GM12878 (cell line): ENCODE measurements around the gene SOX11. TPM values are rescaled to one million over a fixed set of nuclear protein-coding genes. Genes with fewer than 3 reads are reported as not detected.
"Not testable (repeated sequence)": the region's sequence is repeated elsewhere in the genome, so short reads cannot be mapped to it uniquely, and the experiment has no call there.

ENCODE experiments used
- ATAC-seq: fragments of 200-7000 bp; cut with Tn5 transposase; 3 replicates; pipeline ENCODE4 v1.9.1; 2020; ENCODE audit warnings: mild to moderate bottlenecking, moderate library complexity
- BruUV-seq: library from RNA; stranded (reverse); fragments of 400-500 nt; replicated peaks from 2 replicates; lab custom pipeline; 2021; lab: Mats Ljungman, UMichigan
- CTCF ChIA-PET: fragments of 300-600 bp; sonication (Branson Sonifier 250); formaldehyde crosslinking; extraction: SDS; loops from one replicate; lab custom pipeline; 2021; ENCODE audit warnings: inconsistent platforms; lab: Yijun Ruan, JAX
- POLR2A ChIA-PET: fragments of 350-600 bp; formaldehyde crosslinking; extraction: SDS; loops from one replicate; lab custom pipeline; 2021; ENCODE audit warnings: inconsistent platforms; lab: Charles Lee
- RAD21 ChIA-PET: fragments of 300-600 bp; sonication (Branson Sonifier 250); formaldehyde crosslinking; loops from one replicate; lab custom pipeline; 2023; ENCODE audit warnings: antibody characterized with exemption; ENCODE audit not compliant: unreplicated experiment; lab: Charles Lee
- SMC1A ChIA-PET: fragments of 300-600 bp; sonication (Branson Sonifier 250); formaldehyde crosslinking; loops from one replicate; lab custom pipeline; 2023; ENCODE audit not compliant: unreplicated experiment, uncharacterized antibody; lab: Charles Lee
- DNase-seq: peaks from one replicate; pipeline ENCODE4 v3.0.0-alpha.2; 2011; ENCODE audit warnings: low read depth, low spot score
- FAIRE-seq: peaks from 3 replicates; lab custom pipeline; 2011; peaks lifted over from hg19 to GRCh38; lab: Jason Lieb, UNC
- H2AFZ ChIP-seq: 2 replicates; pipeline ENCODE4 v1.6.0; 2011; ENCODE audit warnings: low read depth, low read length, control low read depth; ENCODE audit not compliant: control insufficient read depth
- H3K27ac ChIP-seq: 2 replicates; pipeline ENCODE4 v1.5.1; 2011; ENCODE audit warnings: control low read depth; ENCODE audit not compliant: control insufficient read depth, insufficient read depth
- H3K27me3 ChIP-seq, 2 experiments: replicated peaks in 1 of 2; 2 replicates each; pipeline versions ENCODE4 v1.6.0 to v1.6.1; 2011; ENCODE audit warnings: low read length in 1 of 2; ENCODE audit not compliant: control insufficient read depth in 2 of 2, insufficient read depth in 2 of 2
- H3K36me3 ChIP-seq, 2 experiments: 2 replicates each; pipeline ENCODE4 v1.5.1; 2011; ENCODE audit warnings: low read length in 1 of 2; ENCODE audit not compliant: control insufficient read depth in 2 of 2, insufficient read depth in 2 of 2
- H3K4me1 ChIP-seq: 2 replicates; pipeline ENCODE4 v1.6.1; 2011; ENCODE audit warnings: mild to moderate bottlenecking, low read length, moderate library complexity, mixed read lengths; ENCODE audit not compliant: control insufficient read depth, insufficient read depth
- H3K4me2 ChIP-seq: 2 replicates; pipeline ENCODE4 v1.6.0; 2011; ENCODE audit warnings: control low read depth; ENCODE audit not compliant: control insufficient read depth, insufficient read depth
- H3K4me3 ChIP-seq: fragments of 200-600 bp; sonication (generic); 2 replicates; pipeline ENCODE4 v1.5.1; 2016
- H3K79me2 ChIP-seq: 2 replicates; pipeline ENCODE4 v1.6.0; 2011; ENCODE audit warnings: low read length; ENCODE audit not compliant: control insufficient read depth, insufficient read depth
- H3K9ac ChIP-seq: 2 replicates; pipeline ENCODE4 v1.8.0; 2011; ENCODE audit warnings: low read length, control low read depth, mixed read lengths; ENCODE audit not compliant: control insufficient read depth, insufficient read depth
- H3K9me3 ChIP-seq: replicated peaks from 3 replicates; pipeline ENCODE4 v1.5.1; 2011; ENCODE audit warnings: mild to moderate bottlenecking, low read length; ENCODE audit not compliant: control insufficient read depth, insufficient read depth
- H4K20me1 ChIP-seq: 2 replicates; pipeline ENCODE4 v1.6.0; 2011; ENCODE audit not compliant: control insufficient read depth, insufficient read depth
- WGBS: methylation state at CpG from one replicate; pipeline ENCODE4 v1.1.6; 2016; ENCODE audit warnings: low lambda C conversion rate; ENCODE audit not compliant: insufficient replicate concordance, insufficient coverage; ENCODE audit errors: missing lambda C conversion rate; 5-methylcytosine and 5-hydroxymethylcytosine counted together
- in situ Hi-C: fragments of 300-500 bp; cut with MboI; formaldehyde crosslinking; loops from 9 replicates; pipeline ENCODE4 v1.14.3; 2018; ENCODE audit warnings: mixed read lengths
- intact Hi-C: fragments of 100-400 bp; cut with micrococcal nuclease; formaldehyde crosslinking; loops from one replicate; pipeline ENCODE4 v1.14.2; 2022; ENCODE audit not compliant: unreplicated experiment
- polyA plus RNA-seq, 11 experiments: library from polyadenylated mRNA; depleted of rRNA in 4 of 11; unstranded in 6 of 11; stranded (reverse) in 5 of 11; fragments of >200 nt; fragmentation: Nextera tagmentation in 4 of 11; fragmentation: Illumina TruSeq in 1 of 11; extraction: Ambion mirVana in 4 of 11; extraction: Trizol in 1 of 11; gene quantifications; 1 replicate in 1 of 11; 2 replicates in 10 of 11; pipeline versions ENCODE4 v1.2.1 to v1.2.3, GENCODE V29; 2011 to 2016; ENCODE audit warnings: inconsistent platforms in 2 of 11, missing spikeins in 2 of 11, low read depth in 1 of 11
- total RNA-seq, 4 experiments: library from RNA; depleted of rRNA in 3 of 4; stranded (reverse); fragments of >200 nt in 3 of 4; fragmentation: Illumina TruSeq in 1 of 4; extraction: Trizol in 1 of 4; gene quantifications; 2 replicates each; pipeline versions ENCODE4 v1.2.1 to v1.2.3, GENCODE V29; 2013 to 2021

SOX11 gene
- total and polyA plus RNA-seq, 10 of the 15 experiments (the other 5 are each of a cell fraction or from before 2014, with no cell fraction given) = 0.03 to 0.04 (median 0.03) TPM; not detected in 7

DNA sequence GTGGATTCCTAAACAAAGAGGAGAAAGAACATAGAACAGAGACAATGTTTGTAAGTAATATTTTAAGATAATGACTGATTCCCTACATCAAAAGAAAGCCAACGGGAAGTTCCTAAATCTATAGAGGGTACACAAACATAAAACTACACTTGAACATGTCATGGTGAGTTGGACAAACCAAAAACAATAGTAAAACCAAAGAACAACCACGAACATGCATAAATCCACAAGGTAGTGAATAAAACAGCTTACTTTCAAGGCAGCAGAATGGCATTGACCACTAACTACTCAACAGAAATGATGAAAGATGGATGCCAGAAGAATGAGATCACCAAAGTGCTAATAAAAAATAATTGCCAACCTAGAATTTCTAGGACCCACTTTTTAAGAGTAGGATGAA is 39.5 kb upstream of the SOX11 start:
- H3K36me3 ChIP-seq, RAD21 ChIA-PET, H3K4me1 ChIP-seq, H4K20me1 ChIP-seq, CTCF ChIA-PET, in situ Hi-C loops, H3K4me3 ChIP-seq, H3K9ac ChIP-seq, POLR2A ChIA-PET, intact Hi-C loops, BruUV-seq, SMC1A ChIA-PET, H3K27ac ChIP-seq, H3K79me2 ChIP-seq, H3K27me3 ChIP-seq, H3K9me3 ChIP-seq, DNase-seq, FAIRE-seq, H3K4me2 ChIP-seq, H2AFZ ChIP-seq, ATAC-seq: not testable (repeated sequence)
- 7% methylated on average over 2 of the region's 2 CpGs for WGBS

DNA sequence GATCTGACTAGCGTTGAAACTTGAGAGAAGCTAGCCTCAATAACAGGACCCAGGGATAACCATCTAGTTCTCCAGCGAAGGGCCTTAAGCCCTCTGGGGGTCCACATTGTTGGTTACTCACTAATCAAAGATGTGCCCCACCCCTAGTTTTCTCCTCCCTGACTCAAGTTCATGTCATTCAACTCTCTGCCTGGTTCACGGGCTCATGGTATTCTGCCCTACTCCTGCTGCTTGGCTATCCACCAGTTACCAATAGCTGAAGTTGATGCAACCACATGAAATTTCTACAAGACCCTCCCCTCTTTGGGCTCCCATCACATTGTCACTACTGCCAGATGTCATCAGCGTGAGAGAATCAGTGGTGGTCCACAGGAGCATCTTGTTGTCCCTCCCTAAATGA is 38.4 kb upstream of the SOX11 start:
- in situ Hi-C loops = not testable (repeated sequence)

More for the DNA sequence above, 38.4 kb upstream of the SOX11 start:
- H3K9me3 ChIP-seq, SMC1A ChIA-PET, FAIRE-seq, H3K4me3 ChIP-seq, H3K27ac ChIP-seq, H3K4me1 ChIP-seq, ATAC-seq, intact Hi-C loops, CTCF ChIA-PET, BruUV-seq, H2AFZ ChIP-seq, H3K36me3 ChIP-seq, H3K4me2 ChIP-seq, H3K79me2 ChIP-seq, H3K9ac ChIP-seq, H3K27me3 ChIP-seq, H4K20me1 ChIP-seq, POLR2A ChIA-PET, RAD21 ChIA-PET, DNase-seq: not testable (repeated sequence)
- WGBS = 21% methylated on average over 4 of the region's 4 CpGs
